ENCODE results near the gene GPNMB. TPM values are rescaled to one million over a fixed set of nuclear protein-coding genes. Genes with fewer than 3 reads are reported as not detected.
A peak's percentile ranks its signal among the peaks of the same experiment; 100 is the strongest.

Gene GPNMB
- total and polyA plus RNA-seq, 2 of the 13 experiments (the other 11 are each of a cell fraction or from before 2014, with no cell fraction given): 1.1 to 1.6 TPM

- H3K36me3 ChIP-seq (replicated peaks in 1 of 2; ENCODE audit: control insufficient read depth in 1 of 2, insufficient read depth in 2 of 2, low read length in 2 of 2): no peaks in the 10 kb centered on the region
- BruUV-seq (replicated peaks): no TSS peak
- in situ Hi-C loops (cut with HindIII; ENCODE audit: extremely low pct_ligation_motif_present, low pct_unique_long_range_greater_than_20kb) (no loop called here), intact Hi-C loops (cut with micrococcal nuclease; ENCODE audit: unreplicated experiment) (no loop called here)
- H3K9me3 ChIP-seq (ENCODE audit: low read length): no peaks in the 10 kb centered on the region
- TF ChIP-seq LBX2 (CRISPR knock-in tag; IDR thresholded peaks at IDR 0.05; ENCODE audit: borderline replicate concordance) (no peak), ZHX2 (IDR thresholded peaks at IDR 0.05; ENCODE audit: low read depth) (no peak), ZHX2 (CRISPR knock-in tag; IDR thresholded peaks at IDR 0.05; ENCODE audit: borderline replicate concordance) (no peak), ZNF281 (CRISPR knock-in tag; IDR thresholded peaks at IDR 0.05; ENCODE audit: borderline replicate concordance) (no peak), SSRP1 (CRISPR knock-in tag; IDR thresholded peaks at IDR 0.05) (no peak), MTF1 (CRISPR knock-in tag; IDR thresholded peaks at IDR 0.05) (no peak), ZNF503 (CRISPR knock-in tag; IDR thresholded peaks at IDR 0.05) (no peak)
- peaks cover 25% of the 10 kb centered on the region for H3K4me1 ChIP-seq (ENCODE audit: insufficient read depth, low read length)
- WGBS (ENCODE audit: low lambda C conversion rate): 18% methylated on average over 2 of the region's 2 CpGs
- 0 out of 5 replicates have a peak, but pooled peaks cover 0 to 5% of the 10 kb centered on the region in 2 experiments for H3K27me3 ChIP-seq (ENCODE audit: control insufficient read depth in 1 of 2, insufficient read depth in 2 of 2, low read length in 2 of 2)
- H4K20me1 ChIP-seq (ENCODE audit: insufficient read depth, low read length): no peaks in the 10 kb centered on the region
- no peak overlapping the region for H3K4me2 ChIP-seq (ENCODE audit: low read depth, low read length)
- FAIRE-seq (no peak), ATAC-seq (peak; percentile 53), DNase-seq (ENCODE audit: low spot score) (no peak)
- ChIA-PET POLR2A (no interaction called here), CTCF (ENCODE audit: low intra/inter-chr PET ratio, low total read pairs) (no interaction called here)
- no peak overlapping the region for H2AFZ ChIP-seq (ENCODE audit: low read length)
- H3K79me2 ChIP-seq (ENCODE audit: insufficient read depth, low read length): no peaks in the 10 kb centered on the region
- no peak overlapping the region for H3K9ac ChIP-seq (ENCODE audit: insufficient read depth, low read depth, low read length)
- no peak overlapping the region for H3K4me3 ChIP-seq (replicated peaks in 1 of 3; ENCODE audit: insufficient read depth in 1 of 3, low read depth in 2 of 3, low read length in 3 of 3)
- H3K27ac ChIP-seq (ENCODE audit: extremely low read length, insufficient read depth, low read length): no peak overlapping the region
Measured at GRCh38 chr7:23212395-23212794, 34.2 kb upstream of the GPNMB start.

All from HepG2 (cell line).